ENCODE results near the gene SIGLEC1. TPM values are rescaled to one million over a fixed set of nuclear protein-coding genes. Genes with fewer than 3 reads are reported as not detected.

Gene SIGLEC1
- total and polyA plus RNA-seq, 2 donors (not counting 1 experiment from before 2014, with no cell fraction given) = 0.06 to 0.15 TPM

- no peak for ATAC-seq (ENCODE audit: low read depth)
- Mint-ChIP-seq H3K27ac (no peak overlapping the region), H3K4me1 (peaks cover 7% of the 10 kb centered on the region), H3K9me3 (ENCODE audit: insufficient read depth) (no peaks in the 10 kb centered on the region), H3K4me3 (no peak overlapping the region), H3K27me3 (peaks cover 51% of the 10 kb centered on the region)
- 3% methylated on average over 56 of the region's 58 CpGs for WGBS (ENCODE audit: insufficient coverage)
- no peak for DNase-seq
- ChIA-PET POLR2A (no interaction called here), CTCF (no interaction called here)
- no peak overlapping the region for H3K9ac ChIP-seq (ENCODE audit: low read length)
- intact Hi-C loops (cut with micrococcal nuclease) = no loop called here
- H3K4me1 ChIP-seq (ENCODE audit: control insufficient read depth in 2 of 2, insufficient read depth in 2 of 2, low read length in 2 of 2) = peaks cover 5 to 16% of the 10 kb centered on the region in 2 donors
- peaks cover 0 to 38% (median 12%) of the 10 kb centered on the region in 4 experiments for H3K27me3 ChIP-seq (replicated peaks in 1 of 4; ENCODE audit: control extremely low read depth in 1 of 4, control insufficient read depth in 3 of 4, insufficient read depth in 4 of 4, low read length in 3 of 4)
- no peaks in the 10 kb centered on the region for H4K20me1 ChIP-seq (ENCODE audit: control insufficient read depth, insufficient read depth, low read length, poor library complexity, severe bottlenecking)
- peak overlapping the region; percentile 50 for H3K4me2 ChIP-seq (replicated peaks; ENCODE audit: low read depth, low read length, poor library complexity, severe bottlenecking)
- H3K27ac ChIP-seq (ENCODE audit: low read length in 2 of 2) = no peak overlapping the region
- no peak overlapping the region for H2AFZ ChIP-seq (ENCODE audit: insufficient read depth, low read depth, low read length, poor library complexity, severe bottlenecking)
- no peak for TF ChIP-seq EZH2 (IDR thresholded peaks at IDR 0.05; ENCODE audit: borderline replicate concordance, insufficient read depth, low read depth, low read length, poor library complexity, severe bottlenecking)
- no peak for TF ChIP-seq CTCF (IDR thresholded peaks at IDR 0.05)
- no peaks in the 10 kb centered on the region for H3K36me3 ChIP-seq (replicated peaks in 1 of 2; ENCODE audit: control extremely low read depth in 1 of 2, control insufficient read depth in 1 of 2, extremely low read depth in 1 of 2, insufficient read depth in 2 of 2, low read length in 1 of 2)
- no peak overlapping the region for H3K4me3 ChIP-seq (ENCODE audit: control extremely low read depth in 1 of 5, extremely low read depth in 1 of 5, insufficient read depth in 1 of 5, low read depth in 2 of 5, low read length in 4 of 5)
- H3K9me3 ChIP-seq (ENCODE audit: control extremely low read depth in 1 of 3, control insufficient read depth in 2 of 3, insufficient read depth in 1 of 3, low read length in 2 of 3) = peaks cover 0 to 3% (median 0%) of the 10 kb centered on the region in 3 donors
- no peaks in the 10 kb centered on the region for H3K79me2 ChIP-seq (ENCODE audit: control insufficient read depth, insufficient read depth, low read length)
Observed at GRCh38 chr20:3672547-3673171, 39.7 kb downstream of the SIGLEC1 start.

GRCh38 chr20:3671986-3672546 is 40.3 kb downstream of the SIGLEC1 start:
- Mint-ChIP-seq H3K4me1 (peaks cover 7% of the 10 kb centered on the region), H3K4me3 (no peak overlapping the region), H3K27ac (no peak overlapping the region), H3K27me3 (peaks cover 54% of the 10 kb centered on the region), H3K9me3 (ENCODE audit: insufficient read depth) (no peaks in the 10 kb centered on the region)
- H2AFZ ChIP-seq (ENCODE audit: insufficient read depth, low read depth, low read length, poor library complexity, severe bottlenecking) = no peak overlapping the region
- H3K27me3 ChIP-seq (replicated peaks in 1 of 4; ENCODE audit: control extremely low read depth in 1 of 4, control insufficient read depth in 3 of 4, insufficient read depth in 4 of 4, low read length in 3 of 4) = peaks cover 0 to 38% (median 11%) of the 10 kb centered on the region in 4 experiments
- ChIA-PET CTCF (no interaction called here), POLR2A (no interaction called here)
- no peaks in the 10 kb centered on the region for H4K20me1 ChIP-seq (ENCODE audit: control insufficient read depth, insufficient read depth, low read length, poor library complexity, severe bottlenecking)
- no peak for TF ChIP-seq EZH2 (IDR thresholded peaks at IDR 0.05; ENCODE audit: borderline replicate concordance, insufficient read depth, low read depth, low read length, poor library complexity, severe bottlenecking)
- no peak for TF ChIP-seq CTCF (IDR thresholded peaks at IDR 0.05)
- WGBS (ENCODE audit: insufficient coverage) = 47% methylated on average over 23 of the region's 23 CpGs
- peak overlapping the region; percentile 50 for H3K4me2 ChIP-seq (replicated peaks; ENCODE audit: low read depth, low read length, poor library complexity, severe bottlenecking)
- H3K4me3 ChIP-seq (ENCODE audit: control extremely low read depth in 1 of 5, extremely low read depth in 1 of 5, insufficient read depth in 1 of 5, low read depth in 2 of 5, low read length in 4 of 5) = no peak overlapping the region
- no peak overlapping the region for H3K9ac ChIP-seq (ENCODE audit: low read length)
- ATAC-seq (ENCODE audit: low read depth) (no peak), DNase-seq (no peak)
- no peak overlapping the region for H3K27ac ChIP-seq (ENCODE audit: low read length in 2 of 2)
- H3K36me3 ChIP-seq (replicated peaks in 1 of 2; ENCODE audit: control extremely low read depth in 1 of 2, control insufficient read depth in 1 of 2, extremely low read depth in 1 of 2, insufficient read depth in 2 of 2, low read length in 1 of 2) = no peaks in the 10 kb centered on the region
- H3K4me1 ChIP-seq (ENCODE audit: control insufficient read depth in 2 of 2, insufficient read depth in 2 of 2, low read length in 2 of 2) = peaks cover 5 to 16% of the 10 kb centered on the region in 2 donors
- H3K9me3 ChIP-seq (ENCODE audit: control extremely low read depth in 1 of 3, control insufficient read depth in 2 of 3, insufficient read depth in 1 of 3, low read length in 2 of 3) = peaks cover 0 to 3% (median 0%) of the 10 kb centered on the region in 3 donors
- H3K79me2 ChIP-seq (ENCODE audit: control insufficient read depth, insufficient read depth, low read length) = no peaks in the 10 kb centered on the region
- intact Hi-C loops (cut with micrococcal nuclease) = no loop called here

All from B cell (primary cell).